ENCODE data around the gene LAD1.

Gene LAD1

DNA sequence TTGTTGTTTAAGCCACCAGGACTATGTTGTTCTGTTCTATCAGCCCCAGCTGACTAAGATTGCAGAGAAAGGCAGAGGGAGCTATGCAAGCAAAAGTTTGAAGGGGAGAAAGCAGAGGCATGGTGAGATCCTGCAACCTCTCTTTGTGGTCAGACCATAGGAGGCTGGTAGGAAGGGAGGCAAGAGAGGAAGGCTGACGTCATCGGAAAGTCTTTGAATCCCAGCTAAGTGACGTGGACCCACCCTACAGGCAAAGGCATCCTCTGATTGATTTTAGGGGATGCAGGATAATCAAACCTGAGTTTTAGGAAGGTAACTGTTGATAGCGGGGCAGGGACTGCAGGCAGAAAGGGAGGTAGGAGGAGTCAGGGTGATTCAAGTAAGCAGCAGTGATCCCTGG, 45.7 kb upstream of the LAD1 start:
- H3K4me3 ChIP-seq (ENCODE audit: low read length, poor library complexity, severe bottlenecking) = no peak overlapping the region
- no peaks in the 10 kb centered on the region for H3K27me3 ChIP-seq (ENCODE audit: insufficient read depth, low read length, poor library complexity, severe bottlenecking)
- no peaks in the 10 kb centered on the region for H4K20me1 ChIP-seq (ENCODE audit: insufficient read depth, low read length, poor library complexity, severe bottlenecking)
- H3K4me2 ChIP-seq (ENCODE audit: low read depth, low read length, poor library complexity, severe bottlenecking) = no peak overlapping the region
- H3K9me2 ChIP-seq (replicated peaks; ENCODE audit: low read depth, low read length) = no peaks in the 10 kb centered on the region
- H3K36me3 ChIP-seq (ENCODE audit: insufficient read depth, low read length) = no peaks in the 10 kb centered on the region
- H3K4me1 ChIP-seq (ENCODE audit: insufficient read depth, low read length, poor library complexity, severe bottlenecking) = peaks cover 4% of the 10 kb centered on the region
- H3F3A ChIP-seq (ENCODE audit: low read depth) = no peaks in the 10 kb centered on the region
- TF ChIP-seq EZH2phosphoT487 (IDR thresholded peaks at IDR 0.05; ENCODE audit: borderline replicate concordance) = no peak
- TF ChIP-seq, protein P1, sequence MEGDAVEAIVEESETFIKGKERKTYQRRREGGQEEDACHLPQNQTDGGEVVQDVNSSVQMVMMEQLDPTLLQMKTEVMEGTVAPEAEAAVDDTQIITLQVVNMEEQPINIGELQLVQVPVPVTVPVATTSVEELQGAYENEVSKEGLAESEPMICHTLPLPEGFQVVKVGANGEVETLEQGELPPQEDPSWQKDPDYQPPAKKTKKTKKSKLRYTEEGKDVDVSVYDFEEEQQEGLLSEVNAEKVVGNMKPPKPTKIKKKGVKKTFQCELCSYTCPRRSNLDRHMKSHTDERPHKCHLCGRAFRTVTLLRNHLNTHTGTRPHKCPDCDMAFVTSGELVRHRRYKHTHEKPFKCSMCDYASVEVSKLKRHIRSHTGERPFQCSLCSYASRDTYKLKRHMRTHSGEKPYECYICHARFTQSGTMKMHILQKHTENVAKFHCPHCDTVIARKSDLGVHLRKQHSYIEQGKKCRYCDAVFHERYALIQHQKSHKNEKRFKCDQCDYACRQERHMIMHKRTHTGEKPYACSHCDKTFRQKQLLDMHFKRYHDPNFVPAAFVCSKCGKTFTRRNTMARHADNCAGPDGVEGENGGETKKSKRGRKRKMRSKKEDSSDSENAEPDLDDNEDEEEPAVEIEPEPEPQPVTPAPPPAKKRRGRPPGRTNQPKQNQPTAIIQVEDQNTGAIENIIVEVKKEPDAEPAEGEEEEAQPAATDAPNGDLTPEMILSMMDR (conservative IDR thresholded peaks at IDR 0.05; ENCODE audit: low read length) = no peak
- no peak overlapping the region for H3K9ac ChIP-seq (ENCODE audit: low read depth, low read length, poor library complexity, severe bottlenecking)
- H2AFZ ChIP-seq (ENCODE audit: low read length) = no peak overlapping the region
- H3K79me2 ChIP-seq (ENCODE audit: insufficient read depth, low read length) = no peaks in the 10 kb centered on the region
- no peaks in the 10 kb centered on the region for H3K9me3 ChIP-seq (ENCODE audit: insufficient read depth, low read depth, low read length)

DNA sequence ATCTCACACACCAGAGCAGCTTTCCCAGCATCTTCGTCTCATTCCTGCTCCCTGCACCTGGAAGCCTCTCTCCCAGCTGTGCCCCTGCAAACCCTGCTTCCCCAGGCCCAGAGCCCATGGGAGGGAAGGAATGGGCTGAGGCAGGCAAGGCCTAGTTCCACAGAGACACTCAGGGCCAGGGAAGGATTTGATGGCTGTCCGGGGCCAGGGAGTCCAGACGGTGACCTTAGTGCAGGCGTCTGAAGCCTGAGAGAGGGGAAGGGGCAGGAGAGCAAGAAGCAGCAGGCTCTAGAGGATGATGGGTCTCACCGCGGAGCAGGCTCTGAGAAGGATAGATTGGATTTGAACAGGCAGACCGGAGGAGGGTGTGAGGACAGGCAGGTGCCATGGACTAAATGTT, 44.6 kb upstream of the LAD1 start:
- Histone ChIP-seq H3K4me3 (ENCODE audit: low read length, poor library complexity, severe bottlenecking) (no peak overlapping the region), H3F3A (ENCODE audit: low read depth) (no peaks in the 10 kb centered on the region), H2AFZ (ENCODE audit: low read length) (no peak overlapping the region), H3K9me3 (ENCODE audit: insufficient read depth, low read depth, low read length) (no peaks in the 10 kb centered on the region), H4K20me1 (ENCODE audit: insufficient read depth, low read length, poor library complexity, severe bottlenecking) (no peaks in the 10 kb centered on the region), H3K79me2 (ENCODE audit: insufficient read depth, low read length) (no peaks in the 10 kb centered on the region), H3K4me1 (ENCODE audit: insufficient read depth, low read length, poor library complexity, severe bottlenecking) (peaks cover 4% of the 10 kb centered on the region), H3K9ac (ENCODE audit: low read depth, low read length, poor library complexity, severe bottlenecking) (no peak overlapping the region), H3K36me3 (ENCODE audit: insufficient read depth, low read length) (no peaks in the 10 kb centered on the region), H3K4me2 (ENCODE audit: low read depth, low read length, poor library complexity, severe bottlenecking) (no peak overlapping the region), H3K27me3 (ENCODE audit: insufficient read depth, low read length, poor library complexity, severe bottlenecking) (no peaks in the 10 kb centered on the region), H3K9me2 (replicated peaks; ENCODE audit: low read depth, low read length) (no peaks in the 10 kb centered on the region)
- no peak for TF ChIP-seq EZH2phosphoT487 (IDR thresholded peaks at IDR 0.05; ENCODE audit: borderline replicate concordance)
- TF ChIP-seq, protein P1 (conservative IDR thresholded peaks at IDR 0.05; ENCODE audit: low read length) = no peak

DNA sequence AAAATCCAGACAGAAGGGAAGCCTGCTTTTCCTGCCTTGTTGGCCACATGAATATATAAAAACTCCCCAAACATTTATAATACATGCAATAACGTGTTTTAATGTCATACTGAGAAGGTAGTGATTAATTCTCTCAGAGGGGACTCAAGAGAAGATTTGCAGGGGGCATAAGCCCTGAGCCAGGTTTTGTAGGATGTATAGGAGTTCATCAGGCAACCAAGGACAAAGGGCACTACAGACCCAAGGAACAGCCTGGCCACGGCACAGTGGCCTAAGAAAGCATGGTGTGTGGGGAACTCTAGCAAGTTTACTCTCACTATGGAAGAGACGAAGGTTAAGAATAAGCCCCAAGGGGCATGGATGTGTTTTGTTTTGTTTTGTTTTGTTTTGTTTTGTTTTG, 37.8 kb upstream of the LAD1 start:
- H3K9me3 ChIP-seq (ENCODE audit: insufficient read depth, low read depth, low read length) = no peaks in the 10 kb centered on the region
- no peaks in the 10 kb centered on the region for H4K20me1 ChIP-seq (ENCODE audit: insufficient read depth, low read length, poor library complexity, severe bottlenecking)
- no peaks in the 10 kb centered on the region for H3F3A ChIP-seq (ENCODE audit: low read depth)
- no peak overlapping the region for H3K4me3 ChIP-seq (ENCODE audit: low read length, poor library complexity, severe bottlenecking)
- H2AFZ ChIP-seq (ENCODE audit: low read length) = no peak overlapping the region
- no peak overlapping the region for H3K4me2 ChIP-seq (ENCODE audit: low read depth, low read length, poor library complexity, severe bottlenecking)
- H3K4me1 ChIP-seq (ENCODE audit: insufficient read depth, low read length, poor library complexity, severe bottlenecking) = peaks cover 4% of the 10 kb centered on the region
- H3K79me2 ChIP-seq (ENCODE audit: insufficient read depth, low read length) = no peaks in the 10 kb centered on the region
- no peaks in the 10 kb centered on the region for H3K36me3 ChIP-seq (ENCODE audit: insufficient read depth, low read length)
- H3K27me3 ChIP-seq (ENCODE audit: insufficient read depth, low read length, poor library complexity, severe bottlenecking) = no peaks in the 10 kb centered on the region
- H3K9me2 ChIP-seq (replicated peaks; ENCODE audit: low read depth, low read length) = no peaks in the 10 kb centered on the region
- TF ChIP-seq, protein P1 (conservative IDR thresholded peaks at IDR 0.05; ENCODE audit: low read length) = no peak
- TF ChIP-seq EZH2phosphoT487 (IDR thresholded peaks at IDR 0.05; ENCODE audit: borderline replicate concordance) = no peak
- no peak overlapping the region for H3K9ac ChIP-seq (ENCODE audit: low read depth, low read length, poor library complexity, severe bottlenecking)
